Upper lobe of left lung (tissue), 6 donors: ENCODE measurements around the gene CYP2U1. TPM values are rescaled to one million over a fixed set of nuclear protein-coding genes. Genes with fewer than 3 reads are reported as not detected.
A peak's percentile ranks its signal among the peaks of the same experiment; 100 is the strongest.

Experiments used
- ATAC-seq, 2 donors: fragments of 200-7000 bp; cut with Tn5 transposase; one replicate each; pipeline ENCODE4 v1.9.1; 2022; ENCODE audit warnings: mild to moderate bottlenecking in 2 of 2, moderate library complexity in 2 of 2; ENCODE audit not compliant: low FRiP score in 2 of 2
- DNase-seq, 2 donors: peaks; one replicate each; pipeline ENCODE4 v3.0.0-alpha.2; 2019 to 2020
- H3K27ac ChIP-seq, 4 donors: fragments of 200-600 bp; sonication (generic); one replicate each; pipeline ENCODE4 v1.5.1; 2016 to 2019
- H3K27me3 ChIP-seq, 4 donors: fragments of 200-600 bp; sonication (generic); one replicate each; pipeline ENCODE4 v1.5.1; 2017 to 2019
- H3K36me3 ChIP-seq, 4 donors: fragments of 200-600 bp; sonication (generic); one replicate each; pipeline ENCODE4 v1.5.1; 2016 to 2019
- H3K4me1 ChIP-seq, 4 donors: fragments of 200-600 bp; sonication (generic); one replicate each; pipeline ENCODE4 v1.5.1; 2018 to 2019
- H3K4me3 ChIP-seq, 4 donors: fragments of 200-600 bp; sonication (generic); one replicate each; pipeline ENCODE4 v1.5.1; 2017 to 2019; ENCODE audit warnings: mild to moderate bottlenecking in 2 of 4, moderate library complexity in 1 of 4
- H3K9me3 ChIP-seq, 4 donors: fragments of 200-600 bp; sonication (generic); one replicate each; pipeline ENCODE4 v1.5.1; 2018 to 2019
- CTCF ChIP-seq, 6 experiments: fragments of 450-650 bp in 4 of 6; fragments of 200-600 bp in 2 of 6; sonication (generic) in 2 of 6; IDR thresholded peaks; one replicate each; pipeline ENCODE4 v1.5.1; 2016 to 2019; ENCODE audit warnings: antibody characterized with exemption in 6 of 6
- EP300 ChIP-seq, 4 donors: sonication (generic); formaldehyde crosslinking; IDR thresholded peaks; one replicate each; pipeline ENCODE4 v1.5.1; 2017; ENCODE audit warnings: antibody characterized with exemption in 4 of 4, control low read depth in 2 of 4
- POLR2A ChIP-seq, 4 donors: fragments of 450-650 bp; IDR thresholded peaks; one replicate each; pipeline ENCODE4 v1.5.1; 2016 to 2017; ENCODE audit warnings: antibody characterized with exemption in 4 of 4, mild to moderate bottlenecking in 2 of 4
- POLR2AphosphoS5 ChIP-seq, 2 donors: sonication (generic); formaldehyde crosslinking; IDR thresholded peaks; one replicate each; pipeline ENCODE4 v1.5.1; 2017; ENCODE audit warnings: antibody characterized with exemption in 2 of 2
- WGBS, 2 donors: methylation state at CpG; one replicate each; pipeline ENCODE4 v1.1.5; 2017 to 2018; 5-methylcytosine and 5-hydroxymethylcytosine counted together
- total RNA-seq, 6 donors: library from RNA; depleted of rRNA in 4 of 6; stranded (reverse); fragments of >200 nt in 4 of 6; gene quantifications; one replicate each; pipeline versions ENCODE4 v1.1.0 to v1.2.1, GENCODE V29; 2016 to 2021
- donor health status: DM: no; HTN: no; CAD: no; lungs with moderate emphysema.
- donor health status: DM: no; HTN: yes; CAD: no; lungs with severe emphysema.

CYP2U1 gene
- total RNA-seq, 6 donors from 2014 or later: 3.1 to 8.3 (median 6.1) TPM

- Histone ChIP-seq H3K4me1 (peaks cover 7 to 40% (median 27%) of the 10 kb centered on the region in 4 donors), H3K27me3 (no peaks in the 10 kb centered on the region), H3K9me3 (no peaks in the 10 kb centered on the region), H3K27ac (peak overlapping the region; percentile 21 to 52 (median 46)), H3K36me3 (no peaks in the 10 kb centered on the region), H3K4me3 (no peak overlapping the region)
- peak in 1 of 2 donors; percentile 38 for ATAC-seq
- peak in 1 of 2 donors; percentile 12 for TF ChIP-seq POLR2AphosphoS5 (IDR thresholded peaks at IDR 0.05)
- TF ChIP-seq CTCF (IDR thresholded peaks at IDR 0.05): no peak
- peak in 1 of 4 donors; percentile 77 for TF ChIP-seq EP300 (IDR thresholded peaks at IDR 0.05)
- no peak for TF ChIP-seq POLR2A (IDR thresholded peaks at IDR 0.05)
- WGBS, 2 donors: 68 to 69% methylated on average over 5 of the region's 5 CpGs
- DNase-seq: peak in 1 of 2 donors; percentile 49
Measured at GRCh38 chr4:107996949-107997788, 65.8 kb downstream of the CYP2U1 start.

- ATAC-seq (no peak), DNase-seq (no peak)
- WGBS, 2 donors: 96 to 100% methylated on average over 2 of the region's 2 CpGs
- H3K4me3 ChIP-seq: no peak overlapping the region
- no peak for TF ChIP-seq POLR2A (IDR thresholded peaks at IDR 0.05)
- TF ChIP-seq EP300 (IDR thresholded peaks at IDR 0.05): no peak
- TF ChIP-seq CTCF (IDR thresholded peaks at IDR 0.05): no peak
- no peak for TF ChIP-seq POLR2AphosphoS5 (IDR thresholded peaks at IDR 0.05)
- H3K9me3 ChIP-seq: no peaks in the 10 kb centered on the region
- no peaks in the 10 kb centered on the region for H3K36me3 ChIP-seq
- no peaks in the 10 kb centered on the region for H3K27me3 ChIP-seq
- H3K4me1 ChIP-seq: peaks cover 7 to 33% (median 22%) of the 10 kb centered on the region in 4 donors
- H3K27ac ChIP-seq: peak overlapping the region; percentile 21 to 52 (median 46)
Measured at GRCh38 chr4:107997794-107998193, 66.4 kb downstream of the CYP2U1 start.

- 66 to 74% methylated on average over 2 of the region's 2 CpGs for WGBS, 2 donors
- Histone ChIP-seq H3K9me3 (no peaks in the 10 kb centered on the region), H3K27ac (no peak overlapping the region), H3K27me3 (no peaks in the 10 kb centered on the region), H3K36me3 (no peaks in the 10 kb centered on the region), H3K4me1 (peaks cover 7 to 16% (median 13%) of the 10 kb centered on the region in 4 donors), H3K4me3 (no peak overlapping the region)
- ATAC-seq (no peak), DNase-seq (peak in 1 of 2 donors; percentile 53)
- no peak for TF ChIP-seq POLR2A (IDR thresholded peaks at IDR 0.05)
- peak in 2 of 4 donors; percentile 17 to 96 for TF ChIP-seq EP300 (IDR thresholded peaks at IDR 0.05)
- peak in 1 of 2 donors; percentile 26 for TF ChIP-seq POLR2AphosphoS5 (IDR thresholded peaks at IDR 0.05)
- TF ChIP-seq CTCF (IDR thresholded peaks at IDR 0.05): no peak
Measured at GRCh38 chr4:107999932-108000539, 68.7 kb downstream of the CYP2U1 start.

GRCh38 chr4:108001540-108002135, 70.3 kb downstream of the CYP2U1 start:
- Histone ChIP-seq H3K27me3 (no peaks in the 10 kb centered on the region), H3K9me3 (no peaks in the 10 kb centered on the region), H3K4me1 (peaks cover 7 to 14% (median 13%) of the 10 kb centered on the region in 4 donors), H3K4me3 (no peak overlapping the region), H3K27ac (no peak overlapping the region), H3K36me3 (no peaks in the 10 kb centered on the region)
- ATAC-seq (no peak), DNase-seq (no peak)
- 92 to 97% methylated on average over 3 of the region's 3 CpGs for WGBS, 2 donors
- TF ChIP-seq POLR2AphosphoS5 (IDR thresholded peaks at IDR 0.05) (no peak), POLR2A (IDR thresholded peaks at IDR 0.05) (no peak), CTCF (IDR thresholded peaks at IDR 0.05) (no peak), EP300 (IDR thresholded peaks at IDR 0.05) (no peak)

Other genes with a start within 250 kb of the CYP2U1 start
- gene PAPSS1, start 211.3 kb upstream of the CYP2U1 start, total RNA-seq: 10 to 100 TPM; 23.7 to 84.9 (median 55.4) TPM
- 100 to 1,000 TPM in 4 of 6 donors, 10 to 100 TPM in 2; 85.9 to 551 (median 204) TPM for gene SGMS2, start 106.6 kb upstream of the CYP2U1 start, total RNA-seq
- 10 to 100 TPM; 27.2 to 57.1 (median 36.1) TPM for gene HADH, start 58.3 kb downstream of the CYP2U1 start, total RNA-seq
- 1 to 10 TPM; 3.3 to 10.0 (median 5.6) TPM for gene LEF1, start 237.4 kb downstream of the CYP2U1 start, total RNA-seq